ENCODE data around the gene CDC20.
"Not testable (repeated sequence)": the region's sequence is repeated elsewhere in the genome, so short reads cannot be mapped to it uniquely, and the experiment has no call there.

CDC20 gene

GRCh38 chr1:43358121-43358745, 548 bp upstream of the CDC20 start:
- DNase-seq (ENCODE audit: low spot score), result peak; percentile 46

- DNase-seq (ENCODE audit: low spot score), result no peak
Observed at GRCh38 chr1:43359696-43360095, 915 bp downstream of the CDC20 start.

- DNase-seq (ENCODE audit: low spot score), result no peak
Observed at GRCh38 chr1:43360616-43361015, 1.8 kb downstream of the CDC20 start.

GRCh38 chr1:43363283-43363934, 4.6 kb downstream of the CDC20 start:
- DNase-seq (ENCODE audit: low spot score), result no peak

- no peak for DNase-seq (ENCODE audit: low spot score)
Observed at GRCh38 chr1:43363935-43364525, 5.2 kb downstream of the CDC20 start.

GRCh38 chr1:43365678-43366077, 6.9 kb downstream of the CDC20 start:
- DNase-seq (ENCODE audit: low spot score), result no peak

GRCh38 chr1:43366179-43366578, 7.4 kb downstream of the CDC20 start:
- DNase-seq (ENCODE audit: low spot score), result peak; percentile 55

GRCh38 chr1:43366601-43367025, 7.8 kb downstream of the CDC20 start:
- DNase-seq (ENCODE audit: low spot score), result no peak

GRCh38 chr1:43367026-43367903, 8.5 kb downstream of the CDC20 start:
- DNase-seq (ENCODE audit: low spot score), result peak; percentile 88

GRCh38 chr1:43367904-43368645, 9.3 kb downstream of the CDC20 start, which contains the start of gene ELOVL1:
TSS of gene ELOVL1 (minus strand) at chr1:43368011. CDS start at chr1:43365609, 2,402 bp downstream.
- peak; percentile 79 for DNase-seq (ENCODE audit: low spot score)

- DNase-seq (ENCODE audit: low spot score), result no peak
Observed at GRCh38 chr1:43368646-43369020, 9.9 kb downstream of the CDC20 start.

- not testable (repeated sequence) for DNase-seq (ENCODE audit: low spot score)
Observed at GRCh38 chr1:43369779-43370178, 11.0 kb downstream of the CDC20 start.

- DNase-seq (ENCODE audit: low spot score), result no peak
Observed at GRCh38 chr1:43370564-43370963, 11.8 kb downstream of the CDC20 start.

- DNase-seq (ENCODE audit: low spot score), result no peak
Observed at GRCh38 chr1:43372172-43372571, 13.4 kb downstream of the CDC20 start.

GRCh38 chr1:43373066-43373940, 14.5 kb downstream of the CDC20 start:
- DNase-seq (ENCODE audit: low spot score), result no peak

- no peak for DNase-seq (ENCODE audit: low spot score)
Observed at GRCh38 chr1:43376723-43377235, 18.0 kb downstream of the CDC20 start.

- no peak for DNase-seq (ENCODE audit: low spot score)
Observed at GRCh38 chr1:43377831-43378230, 19.1 kb downstream of the CDC20 start.

- DNase-seq (ENCODE audit: low spot score), result no peak
Observed at GRCh38 chr1:43379476-43379875, 20.7 kb downstream of the CDC20 start.

GRCh38 chr1:43381612-43382011, 22.8 kb downstream of the CDC20 start:
- DNase-seq (ENCODE audit: low spot score), result no peak

GRCh38 chr1:43382027-43382779, 23.4 kb downstream of the CDC20 start:
- DNase-seq (ENCODE audit: low spot score), result no peak

Measured in hematopoietic multipotent progenitor cell treated with erythropoietin and hydrocortisone succinate and interleukin-3 and kit ligand, for 15 days (in vitro differentiated cells).